AG04449 (cell line): ENCODE measurements around the gene MDK.
"Not testable (repeated sequence)": the region's sequence is repeated elsewhere in the genome, so short reads cannot be mapped to it uniquely, and the experiment has no call there.

Source experiments
- CTCF ChIA-PET: fragments of 350-600 bp; formaldehyde crosslinking; extraction: SDS; loops from one replicate; lab custom pipeline; 2021; ENCODE audit warnings: antibody characterized with exemption; lab: Yijun Ruan, JAX
- POLR2A ChIA-PET: fragments of 400-600, 350-600 bp; formaldehyde crosslinking; extraction: SDS; loops from one replicate; lab custom pipeline; 2020; ENCODE audit warnings: antibody characterized with exemption, inconsistent platforms; lab: Yijun Ruan, JAX
- DNase-seq: peaks from one replicate; pipeline ENCODE4 v3.0.0-alpha.2; 2010; ENCODE audit warnings: low read depth, low spot score
- H3K4me3 ChIP-seq: 2 replicates; pipeline ENCODE4 v1.5.1; 2011; ENCODE audit warnings: low read depth, mild to moderate bottlenecking, control low read depth, low read length
- CTCF ChIP-seq: IDR thresholded peaks from one replicate; pipeline ENCODE4 v1.5.1; 2011; ENCODE audit warnings: mild to moderate bottlenecking, moderate library complexity, low read length, control low read depth, inconsistent platforms; ENCODE audit not compliant: insufficient read depth; ENCODE audit errors: missing control alignments

MDK gene

GRCh38 chr11:46377831-46378230 is 3.6 kb upstream of the MDK start:
- CTCF ChIA-PET, result interaction anchor here (0.8 to 4.5 kb wide), 6 partner anchors 9 to 151 kb away, joined by 3 to 35 read pairs (median 10); partner anchors contain the start of gene CHRM4
- DNase-seq, result no peak
- POLR2A ChIA-PET, result no interaction called here
- H3K4me3 ChIP-seq, result no peak overlapping the region
- TF ChIP-seq CTCF, result no peak

GRCh38 chr11:46378296-46378695 is 3.2 kb upstream of the MDK start:
- H3K4me3 ChIP-seq, result no peak overlapping the region
- no peak for DNase-seq
- CTCF ChIA-PET, result interaction anchor here (1.1 to 4.5 kb wide), 5 partner anchors 9 to 150 kb away, joined by 3 to 35 read pairs (median 15); no protein-coding TSS in a partner anchor
- no peak for TF ChIP-seq CTCF
- POLR2A ChIA-PET, result no interaction called here

GRCh38 chr11:46378811-46379481 is 2.5 kb upstream of the MDK start:
- no peak overlapping the region for H3K4me3 ChIP-seq
- no peak for DNase-seq
- ChIA-PET CTCF (interaction anchor here (1.1 to 4.5 kb wide), 5 partner anchors 10 to 150 kb away, joined by 3 to 35 read pairs (median 15); no protein-coding TSS in a partner anchor), POLR2A (no interaction called here)
- TF ChIP-seq CTCF, result no peak

- H3K4me3 ChIP-seq, DNase-seq, POLR2A ChIA-PET: not testable (repeated sequence)
These were observed 1.8 kb upstream of the MDK start for GRCh38 chr11:46379482-46380293.

GRCh38 chr11:46380340-46381047 is 975 bp upstream of the MDK start:
- TF ChIP-seq CTCF, result no peak
- ChIA-PET CTCF (no interaction called here), POLR2A (no interaction called here)
- no peak for DNase-seq
- peak overlapping the region; percentile 54 for H3K4me3 ChIP-seq

More at GRCh38 chr11:46379482-46380293, 1.8 kb upstream of the MDK start:
- CTCF ChIA-PET, result interaction anchor here (2.3 to 4.5 kb wide), 3 partner anchors 10 to 14 kb away, joined by 15 to 35 read pairs (median 24); no protein-coding TSS in a partner anchor

GRCh38 chr11:46381819-46382645 is 563 bp downstream of the MDK start:
- no peak for TF ChIP-seq CTCF
- DNase-seq, result no peak
- H3K4me3 ChIP-seq, result peak overlapping the region; percentile 64
- POLR2A ChIA-PET, result no interaction called here
- CTCF ChIA-PET, result interaction anchor here (0.6 to 2.4 kb wide), 11 partner anchors 10 to 275 kb away, joined by 3 to 32 read pairs (median 5); partner anchors contain the start of gene CHRM4
